ENCODE data around the gene TBPL1. TPM values are rescaled to one million over a fixed set of nuclear protein-coding genes. Genes with fewer than 3 reads are reported as not detected.

The TBPL1 gene
- total and polyA plus RNA-seq, 9 of the 15 experiments (the other 6 are each of a cell fraction or from before 2014, with no cell fraction given) = 78.1 to 152 (median 107) TPM

GRCh38 chr6:134029495-134030455 lies 76.8 kb downstream of the TBPL1 start (continued):
- TF ChIP-seq IFI16 (CRISPR knock-in tag; IDR thresholded peaks at IDR 0.05) = no peak
- TF ChIP-seq MYC (IDR thresholded peaks at IDR 0.05; ENCODE audit: low read depth, low read length) = no peak
- TF ChIP-seq MYC (CRISPR knock-in tag; IDR thresholded peaks at IDR 0.05; ENCODE audit: borderline replicate concordance, low read depth) = no peak
- TF ChIP-seq, protein P1, sequence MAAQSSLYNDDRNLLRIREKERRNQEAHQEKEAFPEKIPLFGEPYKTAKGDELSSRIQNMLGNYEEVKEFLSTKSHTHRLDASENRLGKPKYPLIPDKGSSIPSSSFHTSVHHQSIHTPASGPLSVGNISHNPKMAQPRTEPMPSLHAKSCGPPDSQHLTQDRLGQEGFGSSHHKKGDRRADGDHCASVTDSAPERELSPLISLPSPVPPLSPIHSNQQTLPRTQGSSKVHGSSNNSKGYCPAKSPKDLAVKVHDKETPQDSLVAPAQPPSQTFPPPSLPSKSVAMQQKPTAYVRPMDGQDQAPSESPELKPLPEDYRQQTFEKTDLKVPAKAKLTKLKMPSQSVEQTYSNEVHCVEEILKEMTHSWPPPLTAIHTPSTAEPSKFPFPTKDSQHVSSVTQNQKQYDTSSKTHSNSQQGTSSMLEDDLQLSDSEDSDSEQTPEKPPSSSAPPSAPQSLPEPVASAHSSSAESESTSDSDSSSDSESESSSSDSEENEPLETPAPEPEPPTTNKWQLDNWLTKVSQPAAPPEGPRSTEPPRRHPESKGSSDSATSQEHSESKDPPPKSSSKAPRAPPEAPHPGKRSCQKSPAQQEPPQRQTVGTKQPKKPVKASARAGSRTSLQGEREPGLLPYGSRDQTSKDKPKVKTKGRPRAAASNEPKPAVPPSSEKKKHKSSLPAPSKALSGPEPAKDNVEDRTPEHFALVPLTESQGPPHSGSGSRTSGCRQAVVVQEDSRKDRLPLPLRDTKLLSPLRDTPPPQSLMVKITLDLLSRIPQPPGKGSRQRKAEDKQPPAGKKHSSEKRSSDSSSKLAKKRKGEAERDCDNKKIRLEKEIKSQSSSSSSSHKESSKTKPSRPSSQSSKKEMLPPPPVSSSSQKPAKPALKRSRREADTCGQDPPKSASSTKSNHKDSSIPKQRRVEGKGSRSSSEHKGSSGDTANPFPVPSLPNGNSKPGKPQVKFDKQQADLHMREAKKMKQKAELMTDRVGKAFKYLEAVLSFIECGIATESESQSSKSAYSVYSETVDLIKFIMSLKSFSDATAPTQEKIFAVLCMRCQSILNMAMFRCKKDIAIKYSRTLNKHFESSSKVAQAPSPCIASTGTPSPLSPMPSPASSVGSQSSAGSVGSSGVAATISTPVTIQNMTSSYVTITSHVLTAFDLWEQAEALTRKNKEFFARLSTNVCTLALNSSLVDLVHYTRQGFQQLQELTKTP (IDR thresholded peaks at IDR 0.05; ENCODE audit: low read depth in 1 of 2, partially characterized antibody in 2 of 2) = peak in 1 of 2 experiments; percentile 22
- TF ChIP-seq NELFE (IDR thresholded peaks at IDR 0.05; ENCODE audit: insufficient read depth, insufficient read length) = no peak
- TF ChIP-seq YY1 (IDR thresholded peaks at IDR 0.05; ENCODE audit: borderline replicate concordance in 1 of 3, control insufficient read depth in 1 of 3, extremely low read depth in 1 of 3, insufficient read depth in 3 of 3, insufficient read length in 1 of 3, insufficient replicate concordance in 2 of 3, low read depth in 1 of 3, low read length in 2 of 3) = peak in 1 of 3 experiments; percentile 54
- TF ChIP-seq SMARCE1 (IDR thresholded peaks at IDR 0.05) = peak; percentile 85
- TF ChIP-seq C11orf30 (IDR thresholded peaks at IDR 0.05; ENCODE audit: low read depth) = peak; percentile 87
- TF ChIP-seq CTBP1 (IDR thresholded peaks at IDR 0.05; ENCODE audit: borderline replicate concordance) = peak; percentile 91
- TF ChIP-seq JUND (IDR thresholded peaks at IDR 0.05; ENCODE audit: borderline replicate concordance, low read depth, low read length) = peak; percentile 33; the same call in 1 of the 2 replicates
- peak; percentile 44; the same call in 1 of the 3 replicates for TF ChIP-seq JUND (tag; IDR thresholded peaks at IDR 0.05; ENCODE audit: borderline replicate concordance, low read depth, low read length)
- TF ChIP-seq NCOR1 (IDR thresholded peaks at IDR 0.05) = peak; percentile 47
- no peak for TF ChIP-seq GABPA (tag; conservative IDR thresholded peaks at IDR 0.05; ENCODE audit: low read depth)
- peak; percentile 74; the same call in 1 of the 2 replicates for TF ChIP-seq SMARCA4 (IDR thresholded peaks at IDR 0.05)
- TF ChIP-seq ZNF561 (CRISPR knock-in tag; conservative IDR thresholded peaks at IDR 0.05) = no peak
- TF ChIP-seq E2F3 (CRISPR knock-in tag; IDR thresholded peaks at IDR 0.05) = no peak
- TF ChIP-seq DACH1 (IDR thresholded peaks at IDR 0.05; ENCODE audit: partially characterized antibody) = no peak
- peak; percentile 56 to 79; a peak in 2 of 4 replicates for TF ChIP-seq FOXK2 (conservative IDR thresholded peaks at IDR 0.05 in 1 of 2, IDR thresholded peaks at IDR 0.05 in 1 of 2; ENCODE audit: low read depth in 2 of 2)
- TF ChIP-seq MAFK (IDR thresholded peaks at IDR 0.05; ENCODE audit: low read length) = no peak; the same call in 1 of the 2 replicates
- peak; percentile 10; the same call in 1 of the 2 replicates for TF ChIP-seq ATF7 (IDR thresholded peaks at IDR 0.05)
- TF ChIP-seq, protein P2, sequence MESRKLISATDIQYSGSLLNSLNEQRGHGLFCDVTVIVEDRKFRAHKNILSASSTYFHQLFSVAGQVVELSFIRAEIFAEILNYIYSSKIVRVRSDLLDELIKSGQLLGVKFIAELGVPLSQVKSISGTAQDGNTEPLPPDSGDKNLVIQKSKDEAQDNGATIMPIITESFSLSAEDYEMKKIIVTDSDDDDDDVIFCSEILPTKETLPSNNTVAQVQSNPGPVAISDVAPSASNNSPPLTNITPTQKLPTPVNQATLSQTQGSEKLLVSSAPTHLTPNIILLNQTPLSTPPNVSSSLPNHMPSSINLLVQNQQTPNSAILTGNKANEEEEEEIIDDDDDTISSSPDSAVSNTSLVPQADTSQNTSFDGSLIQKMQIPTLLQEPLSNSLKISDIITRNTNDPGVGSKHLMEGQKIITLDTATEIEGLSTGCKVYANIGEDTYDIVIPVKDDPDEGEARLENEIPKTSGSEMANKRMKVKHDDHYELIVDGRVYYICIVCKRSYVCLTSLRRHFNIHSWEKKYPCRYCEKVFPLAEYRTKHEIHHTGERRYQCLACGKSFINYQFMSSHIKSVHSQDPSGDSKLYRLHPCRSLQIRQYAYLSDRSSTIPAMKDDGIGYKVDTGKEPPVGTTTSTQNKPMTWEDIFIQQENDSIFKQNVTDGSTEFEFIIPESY (CRISPR knock-in tag; IDR thresholded peaks at IDR 0.05) = no peak
- no peak for TF ChIP-seq ZNF780A (CRISPR knock-in tag; IDR thresholded peaks at IDR 0.05)

Measured in K562 (cell line).